ENCODE measurements around the gene SLC16A13. TPM values are rescaled to one million over a fixed set of nuclear protein-coding genes. Genes with fewer than 3 reads are reported as not detected.
A peak's percentile ranks its signal among the peaks of the same experiment; 100 is the strongest.

The SLC16A13 gene
- total and polyA plus RNA-seq, 4 donors: 2.3 to 43.2 (median 29.9) TPM

GRCh38 chr17:7014261-7014994, 21.4 kb upstream of the SLC16A13 start:
- under 1% methylated on average over 75 of the region's 75 CpGs for WGBS
- Histone ChIP-seq H3K9me3 (ENCODE audit: control insufficient read depth in 4 of 4, low read length in 3 of 4) (no peaks in the 10 kb centered on the region), H3K27me3 (ENCODE audit: control insufficient read depth in 4 of 4, insufficient read depth in 4 of 4, low read length in 3 of 4) (no peaks in the 10 kb centered on the region), H3K4me3 (ENCODE audit: low read depth in 1 of 3, low read length in 3 of 3) (peak overlapping the region; percentile 82 to 96 (median 95)), H3K9ac (ENCODE audit: low read depth in 1 of 2, low read length in 2 of 2) (peak overlapping the region; percentile 92 to 99), H3K4me1 (ENCODE audit: control insufficient read depth in 4 of 4, insufficient read depth in 4 of 4, low read length in 3 of 4) (peaks cover 9 to 44% (median 30%) of the 10 kb centered on the region in 4 donors), H3K27ac (ENCODE audit: low read depth in 1 of 2, low read length in 2 of 2) (peak overlapping the region; percentile 96 to 99), H3K36me3 (ENCODE audit: control insufficient read depth in 4 of 4, insufficient read depth in 3 of 4, low read depth in 1 of 4, low read length in 3 of 4) (peaks cover 0 to 5% (median 0%) of the 10 kb centered on the region in 4 donors)
- DNase-seq (ENCODE audit: low spot score): peak; percentile 95
- TF ChIP-seq FOXA2 (IDR thresholded peaks at IDR 0.05): no peak
- TF ChIP-seq JUND (IDR thresholded peaks at IDR 0.05): peak in 1 of 2 donors; percentile 46
- no peak for TF ChIP-seq HNF4A (conservative IDR thresholded peaks at IDR 0.05)
- TF ChIP-seq RXRA (IDR thresholded peaks at IDR 0.05): peak; percentile 19 to 37
- peak; percentile 80 to 93 for TF ChIP-seq GABPA (IDR thresholded peaks at IDR 0.05 in 1 of 2, conservative IDR thresholded peaks at IDR 0.05 in 1 of 2)
- peak; percentile 41 to 52 for TF ChIP-seq EGR1 (IDR thresholded peaks at IDR 0.05; ENCODE audit: low read depth in 2 of 2)
- TF ChIP-seq FOXA1 (IDR thresholded peaks at IDR 0.05): peak; percentile 25
- no peak for TF ChIP-seq ZBTB33 (IDR thresholded peaks at IDR 0.05)
- peak; percentile 82 for TF ChIP-seq TAF1 (conservative IDR thresholded peaks at IDR 0.05)
- peak; percentile 77 for TF ChIP-seq SP1 (IDR thresholded peaks at IDR 0.05)
- peak; percentile 43 for TF ChIP-seq MAX (IDR thresholded peaks at IDR 0.05)
- peak; percentile 89 for TF ChIP-seq REST (IDR thresholded peaks at IDR 0.05)
- peak; percentile 72 for TF ChIP-seq YY1 (IDR thresholded peaks at IDR 0.05)
- TF ChIP-seq CTCF (IDR thresholded peaks at IDR 0.05; ENCODE audit: low read depth, low read length, missing input control): peak; percentile 74
- TF ChIP-seq RAD21 (IDR thresholded peaks at IDR 0.05): peak in 1 of 2 donors; percentile 30
- no peak for TF ChIP-seq NR2F2 (IDR thresholded peaks at IDR 0.05)
- no peak for TF ChIP-seq ATF3 (IDR thresholded peaks at IDR 0.05)

Data from liver (tissue), 9 donors.